GM19043 (cell line): Measurements from ENCODE around the gene PDZD2.

ENCODE experiments used
- ATAC-seq: cut with Tn5 transposase; IDR thresholded peaks from one replicate; pipeline ENCODE4 v1.9.1; 2021; ENCODE audit warnings: low read depth; ENCODE audit not compliant: unreplicated experiment

The PDZD2 gene

DNA sequence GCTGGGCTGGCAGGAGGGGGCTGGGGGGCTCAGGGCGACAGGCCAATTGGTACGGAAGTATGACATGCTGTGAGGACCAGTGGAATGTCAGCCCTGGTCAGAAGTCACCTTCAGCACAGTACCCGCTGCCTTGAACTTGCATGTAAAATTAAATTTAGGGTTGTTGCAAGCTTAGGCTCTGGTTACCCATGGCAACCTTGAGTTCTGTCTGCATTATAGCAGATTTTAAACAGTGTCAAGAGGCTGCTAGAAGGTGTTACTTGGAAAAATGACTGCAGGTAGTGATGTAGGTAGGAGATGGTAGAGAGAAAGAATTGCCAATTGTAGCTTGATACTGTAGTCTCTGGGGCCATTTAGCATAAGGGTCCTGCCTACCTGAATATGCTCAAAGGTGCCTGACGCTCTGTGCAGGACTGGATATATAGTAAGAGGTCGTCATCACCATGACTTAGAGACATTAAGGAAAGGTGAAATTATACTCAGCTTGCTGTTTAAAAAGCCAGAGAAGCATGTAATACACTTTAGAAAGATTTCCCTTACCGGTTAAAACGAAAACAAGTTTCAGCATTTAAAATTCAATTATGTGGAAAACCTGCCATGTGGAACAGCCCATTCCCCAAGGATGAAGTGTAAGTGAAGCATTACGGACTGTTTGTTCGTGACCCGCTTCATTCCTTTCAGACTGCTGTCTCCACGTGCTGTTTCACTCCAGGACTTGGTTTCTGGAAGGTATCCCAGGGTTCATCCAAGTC lies 169.0 kb downstream of the PDZD2 start:
- ATAC-seq = no peak

GRCh38 chr5:31809050-31809870 lies 170.3 kb downstream of the PDZD2 start:
- ATAC-seq = no peak

GRCh38 chr5:31811210-31811609 lies 172.3 kb downstream of the PDZD2 start:
- no peak for ATAC-seq

DNA sequence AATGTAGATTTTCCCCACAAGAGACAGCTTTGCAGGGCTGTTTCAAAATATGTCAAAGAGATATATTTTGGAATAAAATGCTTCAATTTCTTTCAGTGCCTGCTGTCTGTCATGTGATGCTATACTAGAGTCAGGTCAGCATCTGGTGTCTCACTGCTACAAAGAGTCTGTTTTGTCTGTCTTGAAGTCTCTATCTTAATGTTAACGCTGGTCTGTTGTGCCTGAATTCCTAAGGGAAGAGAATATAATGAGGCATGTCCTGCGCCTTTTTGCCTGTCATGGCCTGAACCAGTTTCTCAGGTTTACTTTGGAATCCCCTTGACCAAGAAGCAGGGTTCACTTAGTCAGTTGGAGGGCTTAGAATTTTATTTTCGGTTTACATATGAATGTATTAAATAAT lies 176.4 kb downstream of the PDZD2 start:
- no peak for ATAC-seq

DNA sequence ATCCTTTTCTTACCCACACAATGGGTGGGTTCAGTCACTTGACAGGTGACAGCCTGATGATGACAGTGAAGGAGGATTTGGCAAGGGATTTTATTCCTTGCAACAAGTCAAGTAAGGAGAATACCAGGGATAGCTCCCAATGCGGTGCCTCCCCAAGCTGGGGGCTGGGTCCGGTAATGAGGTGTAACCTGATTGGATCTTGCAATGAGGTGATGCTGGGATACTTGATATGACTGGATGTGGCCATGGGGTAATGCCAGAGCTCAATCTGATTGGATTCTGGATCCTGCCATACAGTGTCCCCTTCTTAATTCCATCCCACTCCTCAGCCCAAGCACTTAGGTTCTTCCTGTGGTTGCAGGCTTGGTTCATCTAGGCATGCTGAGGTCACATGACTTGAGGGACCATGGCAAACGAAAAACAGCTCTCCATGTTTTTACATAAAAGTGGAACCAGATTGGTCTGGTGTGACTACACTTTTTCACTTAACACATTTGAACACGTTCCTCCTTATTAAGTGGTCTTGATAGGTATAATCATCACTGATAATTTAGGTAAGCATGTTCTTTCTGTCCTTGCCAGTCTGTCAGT lies 181.1 kb downstream of the PDZD2 start:
- no peak for ATAC-seq

GRCh38 chr5:31823472-31823871 lies 184.5 kb downstream of the PDZD2 start:
- ATAC-seq = no peak

- ATAC-seq = no peak
These were observed 186.1 kb downstream of the PDZD2 start for GRCh38 chr5:31824869-31825517.

GRCh38 chr5:31825518-31826068 lies 186.7 kb downstream of the PDZD2 start:
- no peak for ATAC-seq

- ATAC-seq = no peak
These were observed 188.9 kb downstream of the PDZD2 start for GRCh38 chr5:31827867-31828266.

- ATAC-seq = no peak
These were observed 194.0 kb downstream of the PDZD2 start for GRCh38 chr5:31832966-31833365.

DNA sequence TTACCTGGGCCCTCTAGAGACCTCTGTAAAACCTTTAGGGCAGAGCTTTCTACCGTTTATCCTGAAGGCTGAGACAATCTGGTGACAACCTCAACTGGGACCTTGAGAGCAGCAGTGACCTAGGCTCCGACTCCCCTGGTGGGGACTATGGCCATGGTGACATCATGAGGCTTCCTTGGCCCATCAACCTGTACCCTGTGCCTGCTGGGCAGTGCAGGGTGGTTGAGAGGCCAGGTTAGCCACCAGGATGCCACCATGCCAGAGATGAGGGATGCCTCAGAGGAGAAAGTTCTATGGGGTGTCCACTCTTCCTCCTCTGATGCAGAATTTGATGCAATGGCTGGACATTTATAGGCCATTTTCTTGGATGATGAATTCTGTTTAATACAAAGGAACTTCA lies 194.8 kb downstream of the PDZD2 start:
- ATAC-seq = no peak

DNA sequence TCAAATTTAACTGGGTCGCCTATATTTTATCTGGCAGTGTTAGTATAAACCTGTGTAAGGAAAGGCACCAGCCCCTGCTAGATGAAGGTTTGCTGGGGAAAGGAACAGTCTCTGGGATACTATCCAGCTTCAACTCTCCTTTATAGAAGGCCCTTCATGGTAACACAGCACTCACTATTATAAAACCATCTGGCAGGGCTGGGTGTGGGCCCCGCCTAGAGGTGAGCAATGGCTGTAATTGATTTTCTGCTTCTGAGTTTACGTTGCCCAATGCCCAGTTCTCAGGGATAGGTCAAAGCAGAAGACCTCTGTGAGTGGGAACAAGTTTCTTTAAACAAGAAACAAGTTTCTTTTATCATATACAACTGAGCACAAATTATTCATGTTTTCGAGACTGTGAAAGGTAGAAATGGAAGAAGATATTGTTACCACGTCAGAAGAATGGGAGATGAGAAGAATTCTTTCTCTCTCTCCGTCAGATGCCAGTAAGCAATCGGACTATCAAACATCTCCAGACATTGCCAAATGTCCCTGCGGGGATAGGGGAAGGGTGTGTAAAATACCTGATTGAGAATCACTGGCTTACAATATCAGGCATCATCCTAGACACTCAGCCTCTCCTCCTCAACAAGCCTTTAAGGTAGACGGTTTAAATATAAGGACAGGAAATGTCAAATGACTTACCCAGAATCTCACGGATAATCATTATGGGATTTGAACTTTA lies 205.9 kb downstream of the PDZD2 start:
- no peak for ATAC-seq

- no peak for ATAC-seq
These were observed 206.4 kb downstream of the PDZD2 start for GRCh38 chr5:31845361-31845760.

GRCh38 chr5:31846934-31847333 lies 208.0 kb downstream of the PDZD2 start:
- ATAC-seq = no peak

- no peak for ATAC-seq
These were observed 208.4 kb downstream of the PDZD2 start for GRCh38 chr5:31847354-31847753.

GRCh38 chr5:31850981-31851689 lies 212.2 kb downstream of the PDZD2 start:
- ATAC-seq = no peak

- no peak for ATAC-seq
These were observed 214.6 kb downstream of the PDZD2 start for GRCh38 chr5:31853398-31854135.

GRCh38 chr5:31854181-31855133 lies 215.5 kb downstream of the PDZD2 start:
- no peak for ATAC-seq
